HCT116 (cell line): ENCODE results near the gene FAM83E. TPM values are rescaled to one million over a fixed set of nuclear protein-coding genes. Genes with fewer than 3 reads are reported as not detected.

ENCODE experiments used
- ATAC-seq: fragments of 200-7000 bp; cut with Tn5 transposase; 2 replicates; pipeline ENCODE4 v1.9.1; 2020; ENCODE audit warnings: mild to moderate bottlenecking, moderate library complexity
- BruUV-seq: library from RNA; stranded (reverse); fragments of 400-500 nt; replicated peaks from 2 replicates; lab custom pipeline; 2021; lab: Mats Ljungman, UMichigan
- CTCF ChIA-PET: fragments of 300-600 bp; sonication (Branson Sonifier 250); formaldehyde crosslinking; loops from one replicate; lab custom pipeline; 2021; ENCODE audit warnings: antibody characterized with exemption; lab: Charles Lee
- POLR2A ChIA-PET: fragments of 300-600, 350-600 bp; sonication (Branson Sonifier 250); formaldehyde crosslinking; loops from one replicate; lab custom pipeline; 2021; ENCODE audit warnings: antibody characterized with exemption; lab: Charles Lee
- RAD21 ChIA-PET, 2 experiments: fragments of 300-600 bp; sonication (Branson Sonifier 250); formaldehyde crosslinking; loops; one replicate each; lab custom pipeline; 2023; ENCODE audit warnings: low total read pairs in 2 of 2; ENCODE audit not compliant: uncharacterized antibody in 2 of 2, unreplicated experiment in 2 of 2, low non-redundant PET in 1 of 2; lab: Charles Lee
- DNase-seq: peaks from one replicate; pipeline ENCODE4 v3.0.0-alpha.2; 2010; ENCODE audit warnings: low read depth, low spot score
- H2AFZ ChIP-seq: fragments of 200-600 bp; shearing (Covaris generic), sonication (generic); 2 replicates; pipeline ENCODE4 v1.6.1; 2017; ENCODE audit warnings: low read depth, mixed run types, mixed read lengths, antibody characterized with exemption, low read length; ENCODE audit not compliant: poor library complexity, severe bottlenecking
- H3K27ac ChIP-seq: 2 replicates; pipeline ENCODE4 v1.5.1; 2012; ENCODE audit warnings: low read depth, low read length
- H3K27me3 ChIP-seq: fragments of 200-600 bp; sonication (generic); 2 replicates; pipeline ENCODE4 v1.6.1; 2016; ENCODE audit warnings: mixed run types, low read length, mixed read lengths; ENCODE audit not compliant: insufficient read depth
- H3K36me3 ChIP-seq, 2 experiments: fragments of 200-500 bp in 1 of 2; fragments of 200-600 bp in 1 of 2; sonication (Bioruptor generic) in 1 of 2; sonication (generic) in 1 of 2; 2 replicates each; pipeline versions ENCODE4 v1.5.1 to v1.6.1; 2014 to 2016; ENCODE audit warnings: low read length in 2 of 2, inconsistent platforms in 1 of 2, mixed read lengths in 1 of 2, mixed run types in 1 of 2; ENCODE audit not compliant: insufficient read depth in 2 of 2, control insufficient read depth in 1 of 2
- H3K4me1 ChIP-seq, 2 experiments: fragments of 200-600 bp in 1 of 2; sonication (generic) in 1 of 2; 2 replicates each; pipeline versions ENCODE4 v1.5.1 to v1.6.1; 2012 to 2017; ENCODE audit warnings: low read length in 2 of 2, inconsistent platforms in 1 of 2, mild to moderate bottlenecking in 1 of 2, mixed read lengths in 1 of 2, mixed run types in 1 of 2, moderate library complexity in 1 of 2; ENCODE audit not compliant: insufficient read depth in 2 of 2, control insufficient read depth in 1 of 2
- H3K4me2 ChIP-seq: fragments of 200-600 bp; sonication (generic); 2 replicates; pipeline ENCODE4 v1.6.1; 2017; ENCODE audit warnings: mixed run types, low read length, mixed read lengths
- H3K4me3 ChIP-seq, 2 experiments: fragments of 200-600 bp in 1 of 2; sonication (generic) in 1 of 2; replicated peaks in 1 of 2; 2 replicates each; pipeline ENCODE4 v1.5.1; 2011 to 2016; ENCODE audit warnings: low read length in 2 of 2, control low read depth in 1 of 2, low read depth in 1 of 2, mild to moderate bottlenecking in 1 of 2, mixed read lengths in 1 of 2, mixed run types in 1 of 2
- H3K79me2 ChIP-seq: fragments of 200-600 bp; sonication (generic); 2 replicates; pipeline ENCODE4 v1.6.1; 2017; ENCODE audit warnings: mild to moderate bottlenecking, mixed run types, low read length, moderate library complexity, mixed read lengths; ENCODE audit not compliant: insufficient read depth
- H3K9ac ChIP-seq: fragments of 200-600 bp; sonication (generic); 2 replicates; pipeline ENCODE4 v1.6.1; 2016; ENCODE audit warnings: low read length, mixed read lengths
- H3K9me2 ChIP-seq: fragments of 200-600 bp; sonication (generic), shearing (Covaris generic); 2 replicates; pipeline ENCODE4 v1.6.1; 2017; ENCODE audit warnings: mixed run types, mild to moderate bottlenecking, moderate library complexity; ENCODE audit not compliant: insufficient read depth
- H3K9me3 ChIP-seq, 2 experiments: fragments of 200-500 bp in 1 of 2; fragments of 200-600 bp in 1 of 2; sonication (Bioruptor generic) in 1 of 2; sonication (generic) in 1 of 2; 2 replicates each; pipeline ENCODE4 v1.6.1; 2014 to 2017; ENCODE audit warnings: low read length in 2 of 2, mixed read lengths in 2 of 2, inconsistent platforms in 1 of 2, low read depth in 1 of 2, mild to moderate bottlenecking in 1 of 2, mixed run types in 1 of 2, moderate library complexity in 1 of 2; ENCODE audit not compliant: control insufficient read depth in 1 of 2, insufficient read depth in 1 of 2
- H4K20me1 ChIP-seq: fragments of 200-600 bp; sonication (generic), shearing (Covaris generic); 2 replicates; pipeline ENCODE4 v1.6.1; 2017; ENCODE audit warnings: mixed run types, mild to moderate bottlenecking, moderate library complexity; ENCODE audit not compliant: insufficient read depth
- CEBPB ChIP-seq: IDR thresholded peaks from 2 replicates; pipeline ENCODE4 v1.6.1; 2012; ENCODE audit warnings: low read depth
- EZH2 ChIP-seq: fragments of 200-600 bp; sonication (generic); IDR thresholded peaks from 2 replicates; pipeline ENCODE4 v1.6.1; 2017; ENCODE audit warnings: antibody characterized with exemption, mixed run types
- EZH2phosphoT487 ChIP-seq: fragments of 200-600 bp; IDR thresholded peaks from 2 replicates; pipeline ENCODE4 v1.6.1; 2018; ENCODE audit warnings: antibody characterized with exemption, borderline replicate concordance
- POLR2A ChIP-seq: IDR thresholded peaks from 2 replicates; pipeline ENCODE4 v1.7.0; 2011; ENCODE audit warnings: borderline replicate concordance; ENCODE audit not compliant: insufficient read depth, insufficient read length; ENCODE audit errors: extremely low read depth
- SIN3A ChIP-seq: IDR thresholded peaks from 2 replicates; pipeline ENCODE4 v1.6.1; 2012; ENCODE audit warnings: low read depth
- YY1 ChIP-seq: IDR thresholded peaks from 2 replicates; pipeline ENCODE4 v1.6.1; 2011; ENCODE audit warnings: low read length, low read depth, moderate library complexity, mild to moderate bottlenecking; ENCODE audit not compliant: insufficient replicate concordance; ENCODE audit errors: extremely low read depth
- ZFX ChIP-seq: fragments of 450-650 bp; IDR thresholded peaks from 2 replicates; pipeline ENCODE4 v1.6.1; 2017
- intact Hi-C: fragments of 100-400 bp; cut with micrococcal nuclease; formaldehyde crosslinking; loops from 2 replicates; pipeline ENCODE4 v1.10.0; 2022
- total RNA-seq: library from RNA; stranded (reverse); gene quantifications from one replicate; pipeline ENCODE4 v1.2.1, GENCODE V29; 2021; ENCODE audit not compliant: unreplicated experiment
- TF ChIP-seq, protein P1 (sequence below): IDR thresholded peaks from 2 replicates; pipeline ENCODE4 v1.6.1; 2012
- TF ChIP-seq, protein P2 (sequence below): IDR thresholded peaks from 2 replicates; pipeline ENCODE4 v1.6.1; 2012
- TF ChIP-seq, protein P3 (sequence below), 3 experiments: fragments of 200-600 bp in 1 of 3; sonication (generic) in 1 of 3; IDR thresholded peaks in 2 of 3; conservative IDR thresholded peaks in 1 of 3; 2 replicates each; pipeline ENCODE4 v1.5.1; 2012 to 2017; ENCODE audit warnings: low read depth in 2 of 3, low read length in 2 of 3, antibody characterized with exemption in 1 of 3, borderline replicate concordance in 1 of 3, control low read depth in 1 of 3, mild to moderate bottlenecking in 1 of 3, mixed read lengths in 1 of 3, mixed run types in 1 of 3, moderate library complexity in 1 of 3; ENCODE audit not compliant: insufficient read depth in 1 of 3

FAM83E gene
- total RNA-seq, 1 experiment from 2014 or later, result 6.8 TPM

DNA sequence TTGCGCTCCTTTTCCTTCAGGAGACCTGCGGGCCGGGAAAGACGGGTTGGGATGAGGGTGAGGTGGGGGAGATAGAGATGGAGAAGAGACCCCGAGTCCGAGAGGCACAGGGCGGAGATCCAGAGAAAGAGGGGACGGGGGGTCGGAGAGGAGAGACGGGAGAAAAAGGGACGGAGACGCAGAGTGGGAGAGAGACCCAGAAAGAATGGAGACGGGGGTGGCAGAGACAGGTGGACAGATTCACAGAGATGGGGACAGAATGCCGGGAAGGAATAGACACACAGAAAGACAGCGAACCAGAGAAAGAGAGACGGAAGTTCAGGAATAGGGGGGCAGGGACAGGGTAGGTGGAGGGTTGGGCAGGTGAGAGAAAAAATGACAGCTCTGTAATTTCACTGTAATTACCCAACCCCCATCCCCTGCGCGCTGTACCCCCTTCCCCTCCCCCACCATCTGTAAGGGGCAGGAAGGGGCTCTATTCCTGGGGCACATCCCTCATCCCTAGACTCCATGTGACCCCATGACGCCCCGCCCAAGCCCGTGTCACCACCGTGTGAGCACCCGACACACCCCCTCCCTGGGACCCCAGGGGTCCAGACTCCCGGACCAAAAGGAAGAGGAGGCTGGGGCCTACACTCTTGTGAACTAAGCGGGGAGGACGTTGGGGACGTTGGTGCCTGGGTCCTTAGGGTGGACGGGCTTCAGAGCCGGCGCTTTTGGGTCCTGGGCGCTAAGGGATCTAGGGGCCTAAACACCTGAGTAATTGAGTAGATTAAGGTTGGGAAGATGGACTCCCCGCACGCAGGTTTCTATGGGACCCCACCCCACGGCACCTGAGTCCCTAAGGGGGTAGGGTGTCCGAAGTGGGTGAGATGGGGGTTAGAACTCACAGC lies 21.3 kb upstream of the FAM83E start:
- TF ChIP-seq, protein P1, sequence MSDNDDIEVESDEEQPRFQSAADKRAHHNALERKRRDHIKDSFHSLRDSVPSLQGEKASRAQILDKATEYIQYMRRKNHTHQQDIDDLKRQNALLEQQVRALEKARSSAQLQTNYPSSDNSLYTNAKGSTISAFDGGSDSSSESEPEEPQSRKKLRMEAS, result no peak
- TF ChIP-seq EZH2phosphoT487, result no peak
- TF ChIP-seq, protein P2, sequence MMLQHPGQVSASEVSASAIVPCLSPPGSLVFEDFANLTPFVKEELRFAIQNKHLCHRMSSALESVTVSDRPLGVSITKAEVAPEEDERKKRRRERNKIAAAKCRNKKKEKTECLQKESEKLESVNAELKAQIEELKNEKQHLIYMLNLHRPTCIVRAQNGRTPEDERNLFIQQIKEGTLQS, result no peak
- TF ChIP-seq SIN3A, result no peak
- TF ChIP-seq, protein P3, sequence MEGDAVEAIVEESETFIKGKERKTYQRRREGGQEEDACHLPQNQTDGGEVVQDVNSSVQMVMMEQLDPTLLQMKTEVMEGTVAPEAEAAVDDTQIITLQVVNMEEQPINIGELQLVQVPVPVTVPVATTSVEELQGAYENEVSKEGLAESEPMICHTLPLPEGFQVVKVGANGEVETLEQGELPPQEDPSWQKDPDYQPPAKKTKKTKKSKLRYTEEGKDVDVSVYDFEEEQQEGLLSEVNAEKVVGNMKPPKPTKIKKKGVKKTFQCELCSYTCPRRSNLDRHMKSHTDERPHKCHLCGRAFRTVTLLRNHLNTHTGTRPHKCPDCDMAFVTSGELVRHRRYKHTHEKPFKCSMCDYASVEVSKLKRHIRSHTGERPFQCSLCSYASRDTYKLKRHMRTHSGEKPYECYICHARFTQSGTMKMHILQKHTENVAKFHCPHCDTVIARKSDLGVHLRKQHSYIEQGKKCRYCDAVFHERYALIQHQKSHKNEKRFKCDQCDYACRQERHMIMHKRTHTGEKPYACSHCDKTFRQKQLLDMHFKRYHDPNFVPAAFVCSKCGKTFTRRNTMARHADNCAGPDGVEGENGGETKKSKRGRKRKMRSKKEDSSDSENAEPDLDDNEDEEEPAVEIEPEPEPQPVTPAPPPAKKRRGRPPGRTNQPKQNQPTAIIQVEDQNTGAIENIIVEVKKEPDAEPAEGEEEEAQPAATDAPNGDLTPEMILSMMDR (IDR thresholded peaks at IDR 0.05 in 2 of 3, conservative IDR thresholded peaks at IDR 0.05 in 1 of 3; ENCODE audit: borderline replicate concordance in 1 of 3, insufficient read depth in 1 of 3, low read depth in 2 of 3, low read length in 2 of 3), result no peak
- no peak for TF ChIP-seq ZFX
- no peak for TF ChIP-seq CEBPB
- TF ChIP-seq EZH2, result no peak
- TF ChIP-seq YY1, result no peak
- TF ChIP-seq POLR2A, result no peak
- H3K27ac ChIP-seq, result peak overlapping the region; percentile 95
- H3K4me1 ChIP-seq, result peaks cover 29 to 71% of the 10 kb centered on the region in 2 experiments
- H4K20me1 ChIP-seq, result no peaks in the 10 kb centered on the region
- POLR2A ChIA-PET, result interaction anchor here (1.0 to 2.3 kb wide), 3 partner anchors 10 to 19 kb away, joined by 3 to 16 read pairs (median 12); partner anchors contain the start of genes CA11, RPL18 and SPHK2
- H3K36me3 ChIP-seq, result peaks cover 2 to 6% of the 10 kb centered on the region in 2 experiments; a peak in 1 of 4 replicates
- peak overlapping the region; percentile 49 to 83 for H3K4me3 ChIP-seq
- ATAC-seq (no peak), DNase-seq (no peak)
- intact Hi-C loops, result no loop called here
- H3K4me2 ChIP-seq, result peak overlapping the region; percentile 93
- H2AFZ ChIP-seq, result no peak overlapping the region
- H3K79me2 ChIP-seq, result peaks cover 18% of the 10 kb centered on the region
- peak overlapping the region; percentile 96 for H3K9ac ChIP-seq
- BruUV-seq, result no TSS peak
- H3K27me3 ChIP-seq, result no peaks in the 10 kb centered on the region
- CTCF ChIA-PET, result no interaction called here
- no peaks in the 10 kb centered on the region for H3K9me2 ChIP-seq
- no peaks in the 10 kb centered on the region for H3K9me3 ChIP-seq
- RAD21 ChIA-PET, result no interaction called here
